SK-N-SH (cell line): Measurements from ENCODE around the gene PLET1. TPM values are rescaled to one million over a fixed set of nuclear protein-coding genes. Genes with fewer than 3 reads are reported as not detected.

ENCODE experiments used
- CTCF ChIA-PET: fragments of 300-600, 350-600 bp; formaldehyde crosslinking; extraction: SDS; loops from one replicate; lab custom pipeline; 2021; lab: Yijun Ruan, JAX
- POLR2A ChIA-PET: fragments of 350-600 bp; sonication (Branson Sonifier 250); formaldehyde crosslinking; extraction: SDS; loops from one replicate; lab custom pipeline; 2020; ENCODE audit warnings: antibody characterized with exemption, inconsistent platforms; lab: Yijun Ruan, JAX
- DNase-seq: peaks from one replicate; pipeline ENCODE4 v3.0.0; 2012
- H2AFZ ChIP-seq: fragments of 200-600 bp; sonication (generic); 2 replicates; pipeline ENCODE4 v1.8.1; 2016; ENCODE audit warnings: antibody characterized with exemption, mild to moderate bottlenecking, low read depth
- H3F3A ChIP-seq: fragments of 200-600 bp; sonication (generic); replicated peaks from 2 replicates; pipeline ENCODE3; 2016; ENCODE audit warnings: antibody characterized with exemption, mild to moderate bottlenecking; ENCODE audit not compliant: insufficient read depth
- H3K27ac ChIP-seq, 2 experiments: fragments of 200-500 bp in 1 of 2; fragments of 200-600 bp in 1 of 2; sonication (Bioruptor generic) in 1 of 2; sonication (generic), shearing (Covaris generic) in 1 of 2; 2 replicates each; pipeline versions ENCODE4 v1.5.1 to v1.6.1; 2014 to 2016; ENCODE audit warnings: low read depth in 2 of 2, inconsistent platforms in 1 of 2, low read length in 1 of 2, mild to moderate bottlenecking in 1 of 2, mixed read lengths in 1 of 2
- H3K27me3 ChIP-seq: fragments of 200-600 bp; sonication (generic), shearing (Covaris generic); 2 replicates; pipeline ENCODE4 v1.6.1; 2016; ENCODE audit warnings: mixed run types; ENCODE audit not compliant: insufficient read depth
- H3K36me3 ChIP-seq, 2 experiments: fragments of 200-500 bp in 1 of 2; fragments of 200-600 bp in 1 of 2; sonication (Bioruptor generic) in 1 of 2; sonication (generic) in 1 of 2; replicated peaks in 1 of 2; 2 replicates each; pipeline versions ENCODE3 to v1.5.1; 2014 to 2016; ENCODE audit warnings: low read length in 1 of 2, mild to moderate bottlenecking in 1 of 2; ENCODE audit not compliant: insufficient read depth in 2 of 2, control insufficient read depth in 1 of 2
- H3K4me1 ChIP-seq, 2 experiments: fragments of 200-500 bp in 1 of 2; fragments of 200-600 bp in 1 of 2; sonication (Bioruptor generic) in 1 of 2; sonication (generic), shearing (Covaris generic) in 1 of 2; 2 replicates each; pipeline versions ENCODE4 v1.5.1 to v1.6.1; 2014 to 2016; ENCODE audit warnings: low read depth in 1 of 2, low read length in 1 of 2, mixed run types in 1 of 2; ENCODE audit not compliant: insufficient read depth in 2 of 2, control insufficient read depth in 1 of 2
- H3K4me2 ChIP-seq: fragments of 200-600 bp; sonication (generic), shearing (Covaris generic); 2 replicates; pipeline ENCODE4 v1.6.1; 2017; ENCODE audit warnings: mixed run types
- H3K4me3 ChIP-seq, 2 experiments: fragments of 200-500 bp in 1 of 2; fragments of 200-600 bp in 1 of 2; sonication (Bioruptor generic) in 1 of 2; sonication (generic), shearing (Covaris generic) in 1 of 2; 2 replicates each; pipeline versions ENCODE4 v1.5.1 to v1.8.1; 2014 to 2016; ENCODE audit warnings: low read depth in 2 of 2, inconsistent platforms in 1 of 2, low read length in 1 of 2, mild to moderate bottlenecking in 1 of 2, mixed read lengths in 1 of 2, moderate library complexity in 1 of 2
- H3K79me2 ChIP-seq: fragments of 200-600 bp; sonication (generic); 2 replicates; pipeline ENCODE4 v1.8.1; 2017; ENCODE audit warnings: mild to moderate bottlenecking; ENCODE audit not compliant: insufficient read depth
- H3K9ac ChIP-seq: fragments of 200-600 bp; sonication (generic); 2 replicates; pipeline ENCODE4 v1.6.1; 2017; ENCODE audit warnings: mixed run types
- H3K9me2 ChIP-seq: fragments of 200-600 bp; sonication (generic); 2 replicates; pipeline ENCODE4 v1.6.1; 2017; ENCODE audit warnings: mixed run types
- H3K9me3 ChIP-seq: fragments of 200-600 bp; sonication (generic); 2 replicates; pipeline ENCODE4 v1.6.1; 2017; ENCODE audit warnings: mixed run types, mild to moderate bottlenecking, moderate library complexity
- H4K20me1 ChIP-seq: fragments of 200-600 bp; sonication (generic); 2 replicates; pipeline ENCODE4 v1.6.1; 2017; ENCODE audit warnings: mild to moderate bottlenecking, mixed run types; ENCODE audit not compliant: insufficient read depth
- FOXM1 ChIP-seq: IDR thresholded peaks from 2 replicates; pipeline ENCODE4 v1.4.0; 2012; ENCODE audit warnings: low read depth, mild to moderate bottlenecking
- GABPA ChIP-seq: IDR thresholded peaks from 2 replicates; pipeline ENCODE4 v1.4.0; 2012; ENCODE audit warnings: low read depth, mild to moderate bottlenecking
- GATA2 ChIP-seq: sonication (generic); formaldehyde crosslinking; IDR thresholded peaks from 2 replicates; pipeline ENCODE4 v1.5.0; 2020; ENCODE audit warnings: mild to moderate bottlenecking, missing genetic modification reagents
- JUND ChIP-seq: IDR thresholded peaks from 2 replicates; pipeline ENCODE4 v1.4.0; 2012
- NFIC ChIP-seq: IDR thresholded peaks from 2 replicates; pipeline ENCODE4 v1.4.0; 2012; ENCODE audit warnings: borderline replicate concordance
- NRF1 ChIP-seq: IDR thresholded peaks from 2 replicates; pipeline ENCODE4 v1.6.1; 2012; ENCODE audit warnings: low read depth, mild to moderate bottlenecking, low read length
- POLR2AphosphoS5 ChIP-seq: IDR thresholded peaks from 2 replicates; pipeline ENCODE4 v1.6.1; 2012; ENCODE audit warnings: low read depth, low read length
- RCOR1 ChIP-seq: fragments of 150-350 bp; IDR thresholded peaks from 2 replicates; pipeline ENCODE4 v1.6.1; 2017; ENCODE audit warnings: antibody characterized with exemption, low read length
- RXRA ChIP-seq: IDR thresholded peaks from 2 replicates; pipeline ENCODE4 v1.4.0; 2012; ENCODE audit warnings: low read depth, mild to moderate bottlenecking, borderline replicate concordance
- SIN3A ChIP-seq: IDR thresholded peaks from 2 replicates; pipeline ENCODE4 v1.6.1; 2012; ENCODE audit warnings: low read depth, mild to moderate bottlenecking, low read length, moderate library complexity, borderline replicate concordance
- WGBS: methylation state at CpG from one replicate; pipeline ENCODE4 v1.1.6; 2017; ENCODE audit warnings: low lambda C conversion rate; 5-methylcytosine and 5-hydroxymethylcytosine counted together
- polyA plus RNA-seq, 3 experiments: library from polyadenylated mRNA; depleted of rRNA; stranded (reverse); fragments of >200 nt; gene quantifications; 2 replicates each; pipeline ENCODE4 v1.2.3, GENCODE V29; 2012
- TF ChIP-seq, protein P1 (sequence below): fragments of 150-350 bp; IDR thresholded peaks from 2 replicates; pipeline ENCODE4 v1.6.1; 2017; ENCODE audit warnings: antibody characterized with exemption, low read length, low read depth, borderline replicate concordance
- TF ChIP-seq, protein P2 (sequence below): fragments of 200-600 bp; sonication (generic); IDR thresholded peaks from 2 replicates; pipeline ENCODE4 v1.6.1; 2017; ENCODE audit warnings: antibody characterized with exemption, mild to moderate bottlenecking, moderate library complexity
- TF ChIP-seq, protein P3 (sequence below): IDR thresholded peaks from 2 replicates; pipeline ENCODE4 v1.4.0; 2012; ENCODE audit warnings: low read depth, borderline replicate concordance
- TF ChIP-seq, protein P4 (sequence below): IDR thresholded peaks from 2 replicates; pipeline ENCODE4; 2012

Gene PLET1
- polyA plus RNA-seq, 1 of the 3 experiments (the other 2 are of a cell fraction), result not detected

DNA sequence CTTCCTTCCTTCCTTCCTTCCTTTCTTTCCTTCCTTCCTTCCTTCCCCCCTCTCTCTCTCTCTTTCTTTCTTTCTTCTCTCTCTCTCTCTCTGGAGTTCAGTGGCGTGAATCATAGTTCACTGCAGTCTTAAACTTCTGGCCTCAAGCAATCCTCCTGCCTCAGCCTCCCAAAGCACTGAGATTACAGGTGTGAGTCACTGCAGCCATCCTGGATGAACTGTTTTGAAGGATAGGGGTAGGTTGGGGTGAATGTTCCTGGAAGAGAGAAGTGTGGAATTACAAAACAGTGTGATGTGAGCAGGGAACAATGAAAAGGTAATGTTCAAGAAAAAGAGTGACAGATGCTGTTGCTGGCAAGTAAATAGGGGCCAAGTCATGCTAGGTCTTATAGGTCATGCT, 12.4 kb upstream of the PLET1 start:
- no peak overlapping the region for H3K9ac ChIP-seq
- no peaks in the 10 kb centered on the region for H3K27me3 ChIP-seq
- peaks cover 1% of the 10 kb centered on the region for H3F3A ChIP-seq
- no peaks in the 10 kb centered on the region for H3K36me3 ChIP-seq
- H4K20me1 ChIP-seq, result no peaks in the 10 kb centered on the region
- WGBS, result 74% methylated on average over 1 of the region's 1 CpG
- no peak overlapping the region for H2AFZ ChIP-seq
- no peak overlapping the region for H3K4me2 ChIP-seq
- no peaks in the 10 kb centered on the region for H3K9me3 ChIP-seq
- ChIA-PET CTCF (interaction anchor here (29.6 kb wide), 1 partner anchor 51 kb away, joined by 620 read pairs; the partner anchor contains the start of gene PTS), POLR2A (no interaction called here)
- peaks cover 0 to 4% of the 10 kb centered on the region in 2 experiments; a peak in 3 of 4 replicates for H3K4me1 ChIP-seq
- no peaks in the 10 kb centered on the region for H3K79me2 ChIP-seq
- no peak overlapping the region for H3K27ac ChIP-seq
- TF ChIP-seq SIN3A, result no peak
- TF ChIP-seq NRF1, result no peak
- TF ChIP-seq, protein P1, sequence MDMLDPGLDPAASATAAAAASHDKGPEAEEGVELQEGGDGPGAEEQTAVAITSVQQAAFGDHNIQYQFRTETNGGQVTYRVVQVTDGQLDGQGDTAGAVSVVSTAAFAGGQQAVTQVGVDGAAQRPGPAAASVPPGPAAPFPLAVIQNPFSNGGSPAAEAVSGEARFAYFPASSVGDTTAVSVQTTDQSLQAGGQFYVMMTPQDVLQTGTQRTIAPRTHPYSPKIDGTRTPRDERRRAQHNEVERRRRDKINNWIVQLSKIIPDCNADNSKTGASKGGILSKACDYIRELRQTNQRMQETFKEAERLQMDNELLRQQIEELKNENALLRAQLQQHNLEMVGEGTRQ, result no peak
- TF ChIP-seq NFIC, result no peak
- TF ChIP-seq GABPA, result no peak
- DNase-seq, result no peak
- H3K4me3 ChIP-seq, result no peak overlapping the region
- H3K9me2 ChIP-seq, result no peaks in the 10 kb centered on the region

DNA sequence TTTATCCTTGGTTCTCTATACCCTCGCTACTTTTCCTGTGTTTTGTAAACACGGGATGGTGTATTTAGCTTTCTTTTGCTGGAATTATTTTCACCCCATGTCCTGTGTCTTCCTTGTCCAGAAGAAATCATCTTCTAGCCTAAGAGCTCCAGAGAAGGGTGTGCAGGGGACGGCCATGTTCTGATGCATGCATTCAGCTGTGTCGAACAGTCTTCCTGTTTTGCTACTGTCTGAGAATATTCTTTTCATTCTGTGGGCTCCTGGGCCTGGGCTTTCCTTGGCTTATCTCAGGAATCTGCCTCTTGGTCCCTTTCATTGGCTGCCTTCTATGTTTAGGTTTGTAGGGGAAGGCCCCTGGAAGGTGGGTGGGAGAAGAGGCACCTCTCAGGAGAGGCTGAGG, 10.6 kb upstream of the PLET1 start:
- Histone ChIP-seq H3K9me2 (no peaks in the 10 kb centered on the region), H3K4me2 (no peak overlapping the region), H3K4me3 (no peak overlapping the region), H3K9me3 (no peaks in the 10 kb centered on the region), H3K79me2 (no peaks in the 10 kb centered on the region), H3F3A (no peaks in the 10 kb centered on the region), H2AFZ (no peak overlapping the region), H3K36me3 (no peaks in the 10 kb centered on the region), H3K27me3 (no peaks in the 10 kb centered on the region), H3K27ac (no peak overlapping the region), H4K20me1 (no peaks in the 10 kb centered on the region), H3K4me1 (peaks cover 0 to 6% of the 10 kb centered on the region in 2 experiments; a peak in 2 of 4 replicates), H3K9ac (no peak overlapping the region)
- ChIA-PET POLR2A (interaction anchor here (1.3 kb wide), 1 partner anchor 45 kb away, joined by 3 read pairs; the partner anchor contains the start of gene PTS), CTCF (interaction anchor here (5.0 to 29.6 kb wide), 2 partner anchors 9 to 49 kb away, joined by 37 to 620 read pairs; partner anchors contain the start of gene PTS)
- DNase-seq, result no peak
- TF ChIP-seq RCOR1, result no peak
- no peak for TF ChIP-seq FOXM1
- TF ChIP-seq, protein P1, result no peak
- TF ChIP-seq, protein P2, sequence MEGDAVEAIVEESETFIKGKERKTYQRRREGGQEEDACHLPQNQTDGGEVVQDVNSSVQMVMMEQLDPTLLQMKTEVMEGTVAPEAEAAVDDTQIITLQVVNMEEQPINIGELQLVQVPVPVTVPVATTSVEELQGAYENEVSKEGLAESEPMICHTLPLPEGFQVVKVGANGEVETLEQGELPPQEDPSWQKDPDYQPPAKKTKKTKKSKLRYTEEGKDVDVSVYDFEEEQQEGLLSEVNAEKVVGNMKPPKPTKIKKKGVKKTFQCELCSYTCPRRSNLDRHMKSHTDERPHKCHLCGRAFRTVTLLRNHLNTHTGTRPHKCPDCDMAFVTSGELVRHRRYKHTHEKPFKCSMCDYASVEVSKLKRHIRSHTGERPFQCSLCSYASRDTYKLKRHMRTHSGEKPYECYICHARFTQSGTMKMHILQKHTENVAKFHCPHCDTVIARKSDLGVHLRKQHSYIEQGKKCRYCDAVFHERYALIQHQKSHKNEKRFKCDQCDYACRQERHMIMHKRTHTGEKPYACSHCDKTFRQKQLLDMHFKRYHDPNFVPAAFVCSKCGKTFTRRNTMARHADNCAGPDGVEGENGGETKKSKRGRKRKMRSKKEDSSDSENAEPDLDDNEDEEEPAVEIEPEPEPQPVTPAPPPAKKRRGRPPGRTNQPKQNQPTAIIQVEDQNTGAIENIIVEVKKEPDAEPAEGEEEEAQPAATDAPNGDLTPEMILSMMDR, result no peak
- TF ChIP-seq, protein P3, sequence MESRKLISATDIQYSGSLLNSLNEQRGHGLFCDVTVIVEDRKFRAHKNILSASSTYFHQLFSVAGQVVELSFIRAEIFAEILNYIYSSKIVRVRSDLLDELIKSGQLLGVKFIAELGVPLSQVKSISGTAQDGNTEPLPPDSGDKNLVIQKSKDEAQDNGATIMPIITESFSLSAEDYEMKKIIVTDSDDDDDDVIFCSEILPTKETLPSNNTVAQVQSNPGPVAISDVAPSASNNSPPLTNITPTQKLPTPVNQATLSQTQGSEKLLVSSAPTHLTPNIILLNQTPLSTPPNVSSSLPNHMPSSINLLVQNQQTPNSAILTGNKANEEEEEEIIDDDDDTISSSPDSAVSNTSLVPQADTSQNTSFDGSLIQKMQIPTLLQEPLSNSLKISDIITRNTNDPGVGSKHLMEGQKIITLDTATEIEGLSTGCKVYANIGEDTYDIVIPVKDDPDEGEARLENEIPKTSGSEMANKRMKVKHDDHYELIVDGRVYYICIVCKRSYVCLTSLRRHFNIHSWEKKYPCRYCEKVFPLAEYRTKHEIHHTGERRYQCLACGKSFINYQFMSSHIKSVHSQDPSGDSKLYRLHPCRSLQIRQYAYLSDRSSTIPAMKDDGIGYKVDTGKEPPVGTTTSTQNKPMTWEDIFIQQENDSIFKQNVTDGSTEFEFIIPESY, result no peak
- no peak for TF ChIP-seq JUND
- no peak for TF ChIP-seq RXRA
- TF ChIP-seq, protein P4, sequence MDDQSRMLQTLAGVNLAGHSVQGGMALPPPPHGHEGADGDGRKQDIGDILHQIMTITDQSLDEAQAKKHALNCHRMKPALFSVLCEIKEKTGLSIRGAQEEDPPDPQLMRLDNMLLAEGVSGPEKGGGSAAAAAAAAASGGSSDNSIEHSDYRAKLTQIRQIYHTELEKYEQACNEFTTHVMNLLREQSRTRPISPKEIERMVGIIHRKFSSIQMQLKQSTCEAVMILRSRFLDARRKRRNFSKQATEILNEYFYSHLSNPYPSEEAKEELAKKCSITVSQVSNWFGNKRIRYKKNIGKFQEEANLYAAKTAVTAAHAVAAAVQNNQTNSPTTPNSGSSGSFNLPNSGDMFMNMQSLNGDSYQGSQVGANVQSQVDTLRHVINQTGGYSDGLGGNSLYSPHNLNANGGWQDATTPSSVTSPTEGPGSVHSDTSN, result no peak
- no peak for TF ChIP-seq NRF1
- no peak for TF ChIP-seq POLR2AphosphoS5
- no peak for TF ChIP-seq GATA2 (CRISPR knock-in tag)
- 78% methylated on average over 4 of the region's 4 CpGs for WGBS
